PC-3 (cell line): ENCODE results near the gene MTCH1. TPM values are rescaled to one million over a fixed set of nuclear protein-coding genes. Genes with fewer than 3 reads are reported as not detected.

ENCODE experiments used
- ATAC-seq: fragments of 200-7000 bp; cut with Tn5 transposase; 2 replicates; pipeline ENCODE4 v1.9.1; 2020; ENCODE audit warnings: mild to moderate bottlenecking, moderate library complexity
- BruUV-seq: library from RNA; stranded (reverse); fragments of 400-500 nt; replicated peaks from 2 replicates; lab custom pipeline; 2021; lab: Mats Ljungman, UMichigan
- CTCF ChIA-PET: fragments of 300-600 bp; sonication (Branson Sonifier 250); formaldehyde crosslinking; loops from one replicate; lab custom pipeline; 2022; ENCODE audit warnings: antibody characterized with exemption; lab: Charles Lee
- POLR2A ChIA-PET: fragments of 300-600 bp; sonication (Branson Sonifier 250); formaldehyde crosslinking; loops from one replicate; lab custom pipeline; 2022; ENCODE audit warnings: antibody characterized with exemption; ENCODE audit not compliant: unreplicated experiment; lab: Charles Lee
- DNase-seq: peaks from one replicate; pipeline ENCODE4 v3.0.0-alpha.2; 2015
- H2AFZ ChIP-seq: fragments of 300-600 bp; sonication (generic); 2 replicates; pipeline ENCODE4 v1.6.0; 2016; ENCODE audit warnings: antibody characterized with exemption, low read length
- H3F3A ChIP-seq: fragments of 300-600 bp; sonication (generic); one replicate; pipeline ENCODE4 v1.6.0; 2017; ENCODE audit warnings: antibody characterized with exemption, low read length, control low read depth, mild to moderate bottlenecking; ENCODE audit not compliant: unreplicated experiment
- H3K27ac ChIP-seq: fragments of 300-600 bp; sonication (generic); 2 replicates; pipeline ENCODE4 v1.5.1; 2016; ENCODE audit warnings: mild to moderate bottlenecking, low read length
- H3K27me3 ChIP-seq: fragments of 300-600 bp; sonication (generic); 2 replicates; pipeline ENCODE4 v1.6.1; 2016; ENCODE audit warnings: low read length, mixed read lengths
- H3K36me3 ChIP-seq: fragments of 300-600 bp; sonication (generic); 2 replicates; pipeline ENCODE4 v1.6.1; 2016; ENCODE audit warnings: low read depth, mixed run types, low read length, mixed read lengths
- H3K4me1 ChIP-seq: fragments of 300-600 bp; sonication (generic); 2 replicates; pipeline ENCODE4 v1.5.1; 2016; ENCODE audit warnings: low read length; ENCODE audit not compliant: insufficient read depth
- H3K4me2 ChIP-seq: fragments of 300-600 bp; sonication (generic); 2 replicates; pipeline ENCODE4 v1.6.0; 2016; ENCODE audit warnings: low read length
- H3K4me3 ChIP-seq: fragments of 300-600 bp; sonication (generic); 2 replicates; pipeline ENCODE4 v1.5.1; 2016; ENCODE audit warnings: mild to moderate bottlenecking, low read length, mixed read lengths
- H3K79me2 ChIP-seq: fragments of 300-600 bp; sonication (generic); 2 replicates; pipeline ENCODE4 v1.6.1; 2017; ENCODE audit warnings: low read length, mixed read lengths
- H3K9ac ChIP-seq: fragments of 300-600 bp; sonication (generic); 2 replicates; pipeline ENCODE4 v1.6.0; 2016; ENCODE audit warnings: mild to moderate bottlenecking, low read length
- H3K9me2 ChIP-seq: fragments of 300-600 bp; sonication (generic); replicated peaks from 2 replicates; pipeline ENCODE4 v1.6.1; 2016; ENCODE audit warnings: mixed run types, low read length, mixed read lengths
- H3K9me3 ChIP-seq: fragments of 300-600 bp; sonication (generic); 2 replicates; pipeline ENCODE4 v1.6.1; 2016; ENCODE audit warnings: low read length, mixed read lengths
- H4K20me1 ChIP-seq: fragments of 300-600 bp; sonication (generic); 2 replicates; pipeline ENCODE4 v1.6.1; 2016; ENCODE audit warnings: low read length, mixed read lengths
- CTCF ChIP-seq: fragments of 300-600 bp; sonication (generic); conservative IDR thresholded peaks from 2 replicates; pipeline ENCODE4 v1.5.1; 2017; ENCODE audit warnings: antibody characterized with exemption, low read depth, mild to moderate bottlenecking, low read length
- EZH2 ChIP-seq: fragments of 300-600 bp; sonication (generic); IDR thresholded peaks from one replicate; pipeline ENCODE4 v1.6.1; 2017; ENCODE audit warnings: antibody characterized with exemption, mild to moderate bottlenecking, low read length; ENCODE audit not compliant: unreplicated experiment
- EZH2phosphoT487 ChIP-seq: fragments of 300-600 bp; sonication (generic); IDR thresholded peaks from 2 replicates; pipeline ENCODE4 v1.6.1; 2018; ENCODE audit warnings: mild to moderate bottlenecking, antibody characterized with exemption, low read length, borderline replicate concordance
- intact Hi-C: fragments of 100-400 bp; cut with micrococcal nuclease; formaldehyde crosslinking; loops from 2 replicates; pipeline ENCODE4 v1.9.0; 2023
- total RNA-seq: library from RNA; depleted of rRNA; stranded (reverse); fragments of >200 nt; gene quantifications from 2 replicates; pipeline ENCODE4 v1.2.3, GENCODE V29; 2014

The MTCH1 gene
- total RNA-seq, 1 experiment from 2014 or later, result 253 TPM

GRCh38 chr6:36976509-36976908 lies 9.5 kb downstream of the MTCH1 start:
- intact Hi-C loops, result no loop called here
- Histone ChIP-seq H3K9ac (no peak overlapping the region), H3K4me2 (no peak overlapping the region), H3K79me2 (peaks cover 32% of the 10 kb centered on the region), H3K27me3 (no peaks in the 10 kb centered on the region), H3K9me2 (no peaks in the 10 kb centered on the region), H4K20me1 (peaks cover 32% of the 10 kb centered on the region), H3K36me3 (peaks cover 76% of the 10 kb centered on the region), H3K4me1 (no peaks in the 10 kb centered on the region), H3F3A (no peaks in the 10 kb centered on the region), H3K27ac (no peak overlapping the region), H2AFZ (no peak overlapping the region), H3K4me3 (no peak overlapping the region), H3K9me3 (no peaks in the 10 kb centered on the region)
- CTCF ChIA-PET, result no interaction called here
- no TSS peak for BruUV-seq
- ATAC-seq (no peak), DNase-seq (no peak)
- POLR2A ChIA-PET, result no interaction called here
- no peak for TF ChIP-seq CTCF
- TF ChIP-seq EZH2, result no peak

- TF ChIP-seq EZH2phosphoT487 (no peak), EZH2 (no peak), CTCF (no peak)
- ChIA-PET POLR2A (no interaction called here), CTCF (no interaction called here)
- Histone ChIP-seq H3K27me3 (no peaks in the 10 kb centered on the region), H3K79me2 (peaks cover 26% of the 10 kb centered on the region), H3K9me2 (no peaks in the 10 kb centered on the region), H3K27ac (no peak overlapping the region), H3K4me1 (no peaks in the 10 kb centered on the region), H3K36me3 (peaks cover 82% of the 10 kb centered on the region), H3K4me2 (no peak overlapping the region), H3F3A (no peaks in the 10 kb centered on the region), H3K9ac (no peak overlapping the region), H4K20me1 (peaks cover 26% of the 10 kb centered on the region), H3K9me3 (no peaks in the 10 kb centered on the region), H3K4me3 (no peak overlapping the region), H2AFZ (no peak overlapping the region)
- BruUV-seq, result no TSS peak
- DNase-seq (no peak), ATAC-seq (no peak)
- intact Hi-C loops, result no loop called here
These were observed 10.1 kb downstream of the MTCH1 start for GRCh38 chr6:36976007-36976264.

DNA sequence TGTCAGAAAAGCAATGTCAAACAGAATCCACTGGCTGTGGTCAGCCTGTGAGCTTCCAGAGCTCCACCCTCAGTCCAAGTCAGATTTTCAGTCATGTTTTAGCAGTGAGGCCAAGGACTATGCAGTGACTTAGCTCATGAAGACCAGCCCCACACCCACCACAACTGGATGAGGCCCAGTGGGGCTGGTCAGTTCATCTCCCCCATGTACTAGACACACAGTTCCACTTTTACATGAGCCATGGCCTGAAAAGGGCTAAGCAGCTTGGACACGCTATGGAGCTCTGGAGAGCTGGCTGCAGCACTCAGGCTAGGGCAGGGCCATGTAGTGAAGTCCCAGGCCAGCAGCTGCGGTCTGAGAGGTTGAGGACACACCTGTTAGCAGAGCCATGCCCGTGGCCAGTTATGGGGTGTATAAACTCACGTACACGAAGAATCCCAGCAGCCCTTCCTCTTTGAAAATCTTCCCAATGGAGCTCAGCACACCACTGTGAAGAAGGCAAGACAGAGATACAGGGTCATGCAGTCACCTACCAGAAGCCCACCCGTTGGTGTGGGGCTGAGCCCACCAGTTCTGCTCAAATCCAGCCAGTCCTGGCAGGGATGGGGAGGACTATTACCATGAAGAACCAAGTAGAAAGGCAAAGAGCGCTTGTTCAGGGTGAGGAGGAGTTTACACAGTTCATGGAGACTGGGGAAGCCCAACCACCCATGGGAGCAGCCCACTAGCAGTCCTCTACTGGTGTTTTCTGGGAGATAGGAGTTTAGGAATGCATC lies 10.6 kb downstream of the MTCH1 start:
- H3K79me2 ChIP-seq, result peaks cover 21% of the 10 kb centered on the region
- no peak overlapping the region for H3K9ac ChIP-seq
- H3K4me3 ChIP-seq, result no peak overlapping the region
- no peaks in the 10 kb centered on the region for H3K9me3 ChIP-seq
- H3K27me3 ChIP-seq, result no peaks in the 10 kb centered on the region
- no peaks in the 10 kb centered on the region for H3K9me2 ChIP-seq
- H3K27ac ChIP-seq, result no peak overlapping the region
- no peak for ATAC-seq
- no peaks in the 10 kb centered on the region for H3K4me1 ChIP-seq
- TF ChIP-seq EZH2 (no peak), CTCF (no peak), EZH2phosphoT487 (no peak)
- H2AFZ ChIP-seq, result no peak overlapping the region
- H3K4me2 ChIP-seq, result no peak overlapping the region
- intact Hi-C loops, result no loop called here
- DNase-seq, result no peak
- H3F3A ChIP-seq, result no peaks in the 10 kb centered on the region
- ChIA-PET POLR2A (no interaction called here), CTCF (interaction anchor here (0.6 kb wide), 1 partner anchor 62 kb away, joined by 4 read pairs; no protein-coding TSS in a partner anchor)
- H4K20me1 ChIP-seq, result peaks cover 21% of the 10 kb centered on the region
- H3K36me3 ChIP-seq, result peaks cover 87% of the 10 kb centered on the region
- no TSS peak for BruUV-seq
